WI38 (cell line): ENCODE results near the gene PTGIS.

Source experiments
- H3K4me3 ChIP-seq: 2 replicates; pipeline ENCODE4 v1.5.1; 2011; ENCODE audit warnings: low read depth, mild to moderate bottlenecking, control low read depth, low read length
- TF ChIP-seq, protein P1 (sequence below): IDR thresholded peaks from 2 replicates; pipeline ENCODE4 v1.5.1; 2012; ENCODE audit warnings: low read depth, mild to moderate bottlenecking, control low read depth, low read length

Gene PTGIS

GRCh38 chr20:49518576-49518975 lies 49.4 kb downstream of the PTGIS start:
- TF ChIP-seq, protein P1, sequence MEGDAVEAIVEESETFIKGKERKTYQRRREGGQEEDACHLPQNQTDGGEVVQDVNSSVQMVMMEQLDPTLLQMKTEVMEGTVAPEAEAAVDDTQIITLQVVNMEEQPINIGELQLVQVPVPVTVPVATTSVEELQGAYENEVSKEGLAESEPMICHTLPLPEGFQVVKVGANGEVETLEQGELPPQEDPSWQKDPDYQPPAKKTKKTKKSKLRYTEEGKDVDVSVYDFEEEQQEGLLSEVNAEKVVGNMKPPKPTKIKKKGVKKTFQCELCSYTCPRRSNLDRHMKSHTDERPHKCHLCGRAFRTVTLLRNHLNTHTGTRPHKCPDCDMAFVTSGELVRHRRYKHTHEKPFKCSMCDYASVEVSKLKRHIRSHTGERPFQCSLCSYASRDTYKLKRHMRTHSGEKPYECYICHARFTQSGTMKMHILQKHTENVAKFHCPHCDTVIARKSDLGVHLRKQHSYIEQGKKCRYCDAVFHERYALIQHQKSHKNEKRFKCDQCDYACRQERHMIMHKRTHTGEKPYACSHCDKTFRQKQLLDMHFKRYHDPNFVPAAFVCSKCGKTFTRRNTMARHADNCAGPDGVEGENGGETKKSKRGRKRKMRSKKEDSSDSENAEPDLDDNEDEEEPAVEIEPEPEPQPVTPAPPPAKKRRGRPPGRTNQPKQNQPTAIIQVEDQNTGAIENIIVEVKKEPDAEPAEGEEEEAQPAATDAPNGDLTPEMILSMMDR = no peak
- no peak overlapping the region for H3K4me3 ChIP-seq

DNA sequence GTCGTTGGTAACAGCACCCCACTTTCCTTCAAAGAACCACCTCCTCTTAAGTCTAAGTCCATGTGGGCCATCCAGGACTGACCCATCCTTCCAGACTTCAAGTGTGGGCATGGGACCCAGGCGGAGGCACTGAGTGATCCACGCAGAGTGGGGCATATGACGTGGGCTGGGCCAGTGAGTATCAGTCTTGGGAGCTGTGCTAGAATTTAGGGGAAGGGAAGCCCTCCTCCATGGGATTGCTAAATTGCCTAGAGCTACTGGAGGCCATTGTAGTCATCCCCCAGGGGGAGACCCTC lies 50.2 kb downstream of the PTGIS start:
- TF ChIP-seq, protein P1 = no peak
- no peak overlapping the region for H3K4me3 ChIP-seq

DNA sequence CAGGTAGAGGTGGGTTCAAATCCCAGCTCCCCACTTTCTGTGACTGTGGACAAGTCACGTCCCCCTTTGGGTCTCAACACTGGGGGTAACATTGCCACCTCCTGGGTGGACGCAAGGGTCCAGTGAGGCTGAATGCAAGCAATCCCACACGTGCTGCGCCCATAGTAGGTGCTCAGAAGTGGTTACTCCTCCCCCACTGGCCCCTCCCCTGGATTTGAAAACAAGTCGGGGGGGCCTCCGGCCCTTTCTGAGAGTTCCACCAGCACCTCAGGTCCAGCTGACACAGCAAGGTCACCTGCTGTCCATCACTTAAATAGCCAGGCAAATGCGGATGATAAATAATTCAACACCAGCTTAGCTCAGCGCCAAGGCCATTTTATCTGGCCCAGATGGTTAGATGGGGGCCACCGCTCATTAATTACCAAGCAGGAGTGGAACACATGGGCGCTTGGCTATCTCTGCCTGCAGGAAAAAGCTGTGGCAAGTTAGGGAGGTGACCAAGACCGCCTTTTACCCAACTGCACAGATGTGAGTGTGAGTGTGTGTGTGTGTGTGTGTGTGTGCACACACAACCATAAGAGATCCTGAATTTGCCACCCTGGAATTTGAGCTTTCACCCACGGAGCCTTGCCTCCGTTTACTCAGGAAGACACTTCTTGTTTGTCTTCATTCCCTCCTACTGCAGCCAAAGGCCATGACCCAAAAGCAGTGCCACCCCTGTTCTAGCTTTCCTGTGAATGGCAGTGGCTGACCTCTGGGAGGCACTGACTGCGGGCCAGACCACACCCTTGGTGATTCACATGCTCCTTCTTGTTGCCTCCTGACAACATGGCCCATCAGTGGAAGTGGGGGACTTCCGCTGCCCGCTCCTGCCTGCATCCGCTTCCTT lies 50.8 kb downstream of the PTGIS start:
- TF ChIP-seq, protein P1 = no peak
- H3K4me3 ChIP-seq = no peak overlapping the region

DNA sequence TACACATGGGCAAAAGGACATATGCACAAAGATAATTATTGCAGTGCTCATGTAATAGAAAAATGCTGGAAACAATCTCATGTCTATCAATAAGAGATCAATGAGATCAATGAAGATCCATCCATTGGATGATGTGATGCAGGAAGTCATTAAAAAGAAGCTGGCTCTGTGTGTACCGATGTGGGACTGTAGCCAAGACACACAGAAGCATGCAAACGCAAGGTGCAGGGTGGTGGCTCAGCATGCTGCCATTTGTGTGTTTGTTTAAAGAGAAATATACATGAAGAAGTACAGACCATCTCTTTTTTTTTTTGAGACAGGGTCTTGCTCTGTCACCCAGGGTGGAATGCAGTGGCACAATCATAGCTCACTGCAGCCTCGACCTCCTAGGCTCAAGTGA lies 52.4 kb downstream of the PTGIS start:
- no peak overlapping the region for H3K4me3 ChIP-seq
- TF ChIP-seq, protein P1 = no peak

DNA sequence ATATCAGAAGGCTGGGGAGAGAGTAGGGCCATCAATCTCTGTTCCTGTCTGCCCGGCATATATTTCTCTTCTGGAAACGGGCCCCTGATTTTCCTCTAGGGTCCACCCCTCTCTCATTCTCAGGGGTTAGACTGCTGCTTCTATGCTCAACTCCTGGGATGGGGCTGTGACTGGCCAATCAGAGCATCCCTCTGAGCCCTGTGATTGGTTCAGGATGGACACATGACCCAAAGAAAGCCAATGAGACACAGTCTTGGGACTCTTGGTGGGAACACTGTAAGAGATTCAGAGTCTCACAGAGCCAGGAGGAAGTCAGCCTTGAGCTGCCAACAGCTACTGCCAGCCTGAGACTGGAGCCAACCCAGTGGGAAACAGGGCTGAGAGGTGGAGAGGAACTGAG lies 54.4 kb downstream of the PTGIS start:
- H3K4me3 ChIP-seq = no peak overlapping the region
- TF ChIP-seq, protein P1 = no peak

DNA sequence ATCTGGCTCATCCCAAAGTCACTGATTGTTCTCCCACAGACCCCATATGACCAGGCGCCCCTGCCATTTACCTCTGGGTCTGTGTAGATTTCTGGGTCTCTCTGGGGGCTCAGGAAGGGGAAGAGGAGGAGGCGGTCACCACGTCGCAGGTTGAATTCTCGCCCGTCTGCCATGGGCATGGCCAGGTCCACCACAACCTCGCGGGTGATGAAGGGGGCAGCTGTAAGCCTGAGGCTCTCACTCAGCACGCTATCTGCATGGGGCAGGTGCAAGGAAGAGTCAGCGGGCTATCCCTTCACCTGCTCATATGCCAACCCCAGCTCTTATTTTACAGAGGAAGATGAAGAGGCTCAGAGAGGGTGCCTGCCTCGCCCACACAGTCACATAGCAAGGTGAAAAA lies 54.9 kb downstream of the PTGIS start:
- no peak overlapping the region for H3K4me3 ChIP-seq
- TF ChIP-seq, protein P1 = no peak

GRCh38 chr20:49511788-49512525 lies 56.0 kb downstream of the PTGIS start:
- TF ChIP-seq, protein P1 = no peak
- no peak overlapping the region for H3K4me3 ChIP-seq
